Coronary artery (tissue), 2 donors: ENCODE data around the gene KCNT2.

Source experiments
- DNase-seq: peaks from one replicate; pipeline ENCODE4 v3.0.0-alpha.2; 2017; ENCODE audit warnings: low spot score
- H3K27ac ChIP-seq, 2 donors: fragments of 200-600 bp; sonication (generic); one replicate each; pipeline ENCODE4 v1.5.1; 2016 to 2019
- H3K4me3 ChIP-seq: fragments of 200-600 bp; sonication (generic); 2 replicates; pipeline ENCODE4 v1.5.1; 2016; ENCODE audit warnings: mild to moderate bottlenecking, moderate library complexity
- TF ChIP-seq, protein P1 (sequence below): fragments of 200-600 bp; sonication (generic); IDR thresholded peaks from one replicate; pipeline ENCODE4 v1.5.1; 2019; ENCODE audit warnings: antibody characterized with exemption

Gene KCNT2

DNA sequence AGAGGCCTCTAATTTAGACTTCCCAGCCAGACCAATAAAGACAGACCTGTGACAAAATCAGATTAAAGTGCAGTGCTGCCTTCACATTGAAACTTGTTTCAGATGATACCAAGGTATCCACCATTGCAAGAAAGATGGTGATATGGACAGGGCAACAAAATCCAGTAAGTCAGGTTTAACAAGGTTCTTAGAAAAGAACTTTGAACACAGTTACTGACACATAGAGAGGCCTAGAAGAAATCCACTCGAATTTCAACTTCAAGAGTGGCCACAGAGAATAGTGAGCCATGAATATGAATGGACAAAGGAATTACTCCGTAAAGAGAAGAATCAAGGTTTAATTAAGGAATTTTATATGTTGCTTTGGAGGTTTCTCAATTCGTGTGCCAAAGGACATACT, 230.4 kb downstream of the KCNT2 start:
- Histone ChIP-seq H3K27ac (no peak overlapping the region), H3K4me3 (no peak overlapping the region)
- DNase-seq = no peak
- TF ChIP-seq, protein P1, sequence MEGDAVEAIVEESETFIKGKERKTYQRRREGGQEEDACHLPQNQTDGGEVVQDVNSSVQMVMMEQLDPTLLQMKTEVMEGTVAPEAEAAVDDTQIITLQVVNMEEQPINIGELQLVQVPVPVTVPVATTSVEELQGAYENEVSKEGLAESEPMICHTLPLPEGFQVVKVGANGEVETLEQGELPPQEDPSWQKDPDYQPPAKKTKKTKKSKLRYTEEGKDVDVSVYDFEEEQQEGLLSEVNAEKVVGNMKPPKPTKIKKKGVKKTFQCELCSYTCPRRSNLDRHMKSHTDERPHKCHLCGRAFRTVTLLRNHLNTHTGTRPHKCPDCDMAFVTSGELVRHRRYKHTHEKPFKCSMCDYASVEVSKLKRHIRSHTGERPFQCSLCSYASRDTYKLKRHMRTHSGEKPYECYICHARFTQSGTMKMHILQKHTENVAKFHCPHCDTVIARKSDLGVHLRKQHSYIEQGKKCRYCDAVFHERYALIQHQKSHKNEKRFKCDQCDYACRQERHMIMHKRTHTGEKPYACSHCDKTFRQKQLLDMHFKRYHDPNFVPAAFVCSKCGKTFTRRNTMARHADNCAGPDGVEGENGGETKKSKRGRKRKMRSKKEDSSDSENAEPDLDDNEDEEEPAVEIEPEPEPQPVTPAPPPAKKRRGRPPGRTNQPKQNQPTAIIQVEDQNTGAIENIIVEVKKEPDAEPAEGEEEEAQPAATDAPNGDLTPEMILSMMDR = no peak

DNA sequence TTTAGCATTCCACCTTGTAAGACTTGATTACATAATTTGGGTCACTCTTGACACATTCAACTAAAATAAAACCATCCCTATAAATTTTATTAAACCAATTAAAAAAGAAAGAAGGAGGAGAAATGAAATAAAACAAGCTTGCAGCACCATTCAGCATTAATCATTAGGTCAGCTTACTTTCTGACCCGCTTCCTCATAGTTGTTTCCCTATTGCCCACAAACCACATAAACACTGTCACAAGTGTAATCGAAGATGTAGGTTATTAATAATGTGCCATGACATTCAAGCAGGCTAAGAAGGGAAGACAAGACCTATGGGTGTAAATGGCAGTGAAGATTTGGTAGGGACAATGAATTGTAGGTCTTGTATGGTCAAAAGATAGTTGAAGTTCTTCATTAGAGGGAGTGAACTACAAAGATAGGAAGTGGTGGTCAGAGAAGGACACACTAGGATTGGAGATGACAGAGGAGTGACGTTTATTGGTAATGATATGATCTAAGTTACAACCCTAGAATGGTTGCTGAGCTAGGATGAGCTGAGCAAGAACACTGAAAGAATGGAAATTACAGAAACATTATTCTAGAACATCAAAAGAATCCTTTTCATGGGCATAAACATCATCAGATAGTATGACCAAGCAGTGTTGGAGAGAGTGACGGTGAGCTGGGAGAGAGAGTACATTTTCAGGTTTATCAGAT, 231.5 kb downstream of the KCNT2 start:
- H3K27ac ChIP-seq = no peak overlapping the region
- H3K4me3 ChIP-seq = no peak overlapping the region
- DNase-seq = no peak
- TF ChIP-seq, protein P1 = no peak

DNA sequence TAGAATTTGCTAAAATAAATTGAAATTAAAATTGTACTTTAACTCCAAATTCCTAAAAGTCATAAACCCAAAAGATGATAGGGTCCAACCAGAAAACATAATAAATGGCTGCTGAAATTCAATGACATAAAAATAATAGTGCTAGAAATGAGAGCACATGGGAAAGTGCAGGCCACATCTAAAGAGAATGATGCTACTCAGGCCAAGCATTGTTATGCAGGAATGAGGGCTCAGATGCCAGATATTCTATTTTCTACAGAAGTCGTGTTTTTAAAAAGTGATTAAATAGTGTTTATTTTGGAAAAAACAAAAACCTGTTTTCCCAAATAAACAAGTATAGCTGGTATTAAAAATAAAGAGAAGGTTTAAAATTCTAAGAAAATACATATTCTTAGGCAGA, 234.4 kb downstream of the KCNT2 start:
- H3K27ac ChIP-seq = no peak overlapping the region
- no peak for DNase-seq
- no peak overlapping the region for H3K4me3 ChIP-seq
- TF ChIP-seq, protein P1 = no peak

GRCh38 chr1:196372896-196373536, 235.2 kb downstream of the KCNT2 start:
- H3K4me3 ChIP-seq = no peak overlapping the region
- no peak overlapping the region for H3K27ac ChIP-seq
- TF ChIP-seq, protein P1 = peak; percentile 20
- no peak for DNase-seq

DNA sequence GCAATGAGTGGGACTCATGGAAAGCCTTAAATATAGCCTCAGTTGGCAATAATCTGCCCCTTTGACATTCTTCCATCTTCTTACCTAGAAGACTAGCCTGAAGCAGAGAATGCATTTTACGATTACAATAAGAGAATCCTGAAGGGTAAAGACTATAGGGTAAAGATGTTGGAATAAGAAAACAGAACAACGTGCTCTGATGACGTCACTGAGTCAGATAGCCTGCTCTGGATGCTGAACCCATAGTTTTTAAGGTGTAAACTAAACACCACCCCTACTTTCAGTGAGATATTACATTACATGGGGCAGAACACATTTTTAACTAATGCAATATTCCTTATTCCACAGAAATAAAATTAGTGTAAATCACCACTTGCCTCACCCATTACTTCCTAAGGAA, 240.4 kb downstream of the KCNT2 start:
- no peak for DNase-seq
- no peak overlapping the region for H3K27ac ChIP-seq
- TF ChIP-seq, protein P1 = no peak

GRCh38 chr1:196366817-196367495, 241.3 kb downstream of the KCNT2 start:
- TF ChIP-seq, protein P1 = no peak
- DNase-seq = no peak
- Histone ChIP-seq H3K27ac (no peak overlapping the region), H3K4me3 (no peak overlapping the region)

More for the DNA sequence above, 240.4 kb downstream of the KCNT2 start:
- H3K4me3 ChIP-seq = no peak overlapping the region
